Activated CD8-positive, alpha-beta memory T cell treated with anti-CD3 and anti-CD28 coated beads for 4 hours (primary cell): ENCODE measurements around the gene ST8SIA2.

Source experiments
- DNase-seq, 2 donors: peaks; one replicate each; pipeline ENCODE4 v3.0.0-alpha.2; 2020; ENCODE audit warnings: low read depth in 2 of 2

Gene ST8SIA2

GRCh38 chr15:92393071-92393979 lies at the start of gene ST8SIA2:
ST8SIA2 (plus strand) TSS chr15:92393881; CDS start chr15:92394065, 184 bp downstream.
- no peak for DNase-seq

- DNase-seq, result no peak
These were observed 49.6 kb upstream of the ST8SIA2 start for GRCh38 chr15:92343924-92344643.

GRCh38 chr15:92346063-92346462 lies 47.6 kb upstream of the ST8SIA2 start:
- no peak for DNase-seq

GRCh38 chr15:92355307-92355706 lies 38.4 kb upstream of the ST8SIA2 start:
- no peak for DNase-seq

GRCh38 chr15:92361321-92362000 lies 32.2 kb upstream of the ST8SIA2 start:
- DNase-seq, result no peak

- no peak for DNase-seq
These were observed 31.7 kb upstream of the ST8SIA2 start for GRCh38 chr15:92362001-92362350.

GRCh38 chr15:92365084-92365483 lies 28.6 kb upstream of the ST8SIA2 start:
- no peak for DNase-seq

- DNase-seq, result no peak
These were observed 27.8 kb upstream of the ST8SIA2 start for GRCh38 chr15:92365906-92366305.

GRCh38 chr15:92366381-92366780 lies 27.3 kb upstream of the ST8SIA2 start:
- no peak for DNase-seq

GRCh38 chr15:92375057-92375456 lies 18.6 kb upstream of the ST8SIA2 start:
- DNase-seq, result no peak

GRCh38 chr15:92376109-92376508 lies 17.6 kb upstream of the ST8SIA2 start:
- no peak for DNase-seq

GRCh38 chr15:92377083-92377789 lies 16.4 kb upstream of the ST8SIA2 start:
- no peak for DNase-seq

- no peak for DNase-seq
These were observed 10.0 kb upstream of the ST8SIA2 start for GRCh38 chr15:92383519-92384324.

- no peak for DNase-seq
These were observed 9.3 kb upstream of the ST8SIA2 start for GRCh38 chr15:92384381-92384780.

- DNase-seq, result no peak
These were observed 8.6 kb upstream of the ST8SIA2 start for GRCh38 chr15:92385096-92385495.

- DNase-seq, result no peak
These were observed 2.0 kb upstream of the ST8SIA2 start for GRCh38 chr15:92391640-92392039.

GRCh38 chr15:92392462-92392861 lies 1.2 kb upstream of the ST8SIA2 start:
- no peak for DNase-seq

- DNase-seq, result no peak
These were observed 263 bp downstream of the ST8SIA2 start for GRCh38 chr15:92393980-92394308.

- no peak for DNase-seq
These were observed 822 bp downstream of the ST8SIA2 start for GRCh38 chr15:92394309-92395097.

- DNase-seq, result no peak
These were observed 1.5 kb downstream of the ST8SIA2 start for GRCh38 chr15:92395098-92395635.
